ENCODE measurements around the gene PLCB1.
"Not testable (repeated sequence)": the region's sequence is repeated elsewhere in the genome, so short reads cannot be mapped to it uniquely, and the experiment has no call there.

Gene PLCB1

DNA sequence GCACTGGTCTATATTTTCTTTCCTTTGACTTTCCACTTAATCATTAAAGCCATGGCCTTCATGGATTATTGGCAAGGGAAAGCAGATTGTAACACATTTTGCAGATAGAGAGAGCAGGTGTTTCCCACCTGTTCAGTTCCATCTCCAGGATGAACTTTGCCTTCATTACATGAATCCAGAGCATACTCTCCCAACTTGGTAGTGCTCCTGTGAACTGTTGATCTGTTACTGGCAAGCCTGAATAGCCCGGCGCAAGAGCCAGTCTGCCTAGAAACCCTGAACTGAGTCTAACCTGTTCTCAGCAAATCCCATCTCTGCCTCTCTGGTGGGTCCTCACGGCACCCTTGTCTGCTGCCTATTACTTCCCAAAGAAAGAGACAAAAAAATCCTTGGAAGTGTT is 210.3 kb downstream of the PLCB1 start:
- no peak for DNase-seq

DNA sequence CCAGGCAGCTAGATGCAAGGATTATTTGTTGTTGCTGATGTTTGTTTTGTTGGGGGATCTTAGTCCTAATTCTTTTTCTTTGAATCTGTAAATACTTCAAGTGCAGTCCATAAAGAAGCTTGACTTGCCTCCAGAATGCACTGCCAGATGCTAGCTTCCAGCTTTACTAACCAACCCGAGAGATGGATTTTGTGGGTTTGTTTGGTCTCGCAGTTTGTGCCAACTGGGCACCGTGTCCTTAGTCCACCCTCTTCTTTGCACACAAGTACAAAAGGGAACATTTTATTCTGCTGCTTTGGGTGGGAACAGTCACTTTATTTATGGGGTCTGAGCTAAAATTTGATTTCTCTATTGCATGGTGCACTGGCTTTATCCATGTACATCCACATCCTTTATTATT is 212.0 kb downstream of the PLCB1 start:
- DNase-seq, result no peak

DNA sequence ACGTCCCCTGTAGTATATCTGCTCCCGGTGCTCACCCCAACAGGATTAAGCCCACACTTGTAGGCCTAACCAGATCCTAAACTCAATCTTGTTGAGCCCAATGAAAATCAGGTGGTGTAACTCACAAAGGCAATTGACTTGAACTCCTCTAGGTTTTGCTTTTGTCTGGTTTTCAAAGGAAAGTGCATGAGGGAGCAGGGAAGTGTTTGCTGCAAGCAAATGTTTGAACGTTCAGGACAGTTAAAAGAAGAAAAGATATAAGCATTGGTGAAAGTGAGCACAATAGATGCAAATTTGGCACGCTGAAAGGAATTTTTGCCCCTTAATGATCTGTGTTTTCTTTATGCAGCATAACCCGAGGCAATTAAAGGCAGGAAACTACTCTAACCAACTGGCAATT is 212.6 kb downstream of the PLCB1 start:
- no peak for DNase-seq

DNA sequence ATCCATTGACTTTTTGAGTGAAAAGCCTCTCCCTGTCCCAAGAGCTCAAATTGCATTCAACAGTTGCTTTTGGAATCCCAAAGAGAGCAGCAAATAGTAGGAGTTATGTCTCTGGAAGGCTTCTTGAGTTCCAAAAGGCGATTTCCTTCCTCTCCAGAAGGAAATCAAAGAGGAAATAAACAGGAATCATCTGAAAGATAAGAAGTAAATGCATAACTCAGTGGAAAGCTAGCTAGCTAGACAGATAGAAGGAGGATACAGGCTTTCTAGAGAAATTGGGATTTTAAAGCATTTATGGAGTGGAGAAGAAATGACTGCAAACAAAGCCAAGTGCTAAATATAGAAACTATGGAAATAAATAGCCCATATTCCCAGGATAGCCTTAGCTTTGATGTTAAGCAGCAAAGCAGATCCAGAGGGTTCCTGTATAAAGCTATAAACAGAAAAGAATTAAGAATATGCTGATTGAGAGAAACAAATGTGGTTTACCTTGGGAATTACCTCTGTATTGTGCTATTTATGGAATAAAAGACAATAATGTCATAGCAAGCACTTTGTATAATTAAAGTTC is 214.7 kb downstream of the PLCB1 start:
- no peak for DNase-seq

- DNase-seq, result not testable (repeated sequence)
Measured at GRCh38 chr20:8350225-8350624, 218.2 kb downstream of the PLCB1 start.

GRCh38 chr20:8352486-8352885 is 220.4 kb downstream of the PLCB1 start:
- no peak for DNase-seq

DNA sequence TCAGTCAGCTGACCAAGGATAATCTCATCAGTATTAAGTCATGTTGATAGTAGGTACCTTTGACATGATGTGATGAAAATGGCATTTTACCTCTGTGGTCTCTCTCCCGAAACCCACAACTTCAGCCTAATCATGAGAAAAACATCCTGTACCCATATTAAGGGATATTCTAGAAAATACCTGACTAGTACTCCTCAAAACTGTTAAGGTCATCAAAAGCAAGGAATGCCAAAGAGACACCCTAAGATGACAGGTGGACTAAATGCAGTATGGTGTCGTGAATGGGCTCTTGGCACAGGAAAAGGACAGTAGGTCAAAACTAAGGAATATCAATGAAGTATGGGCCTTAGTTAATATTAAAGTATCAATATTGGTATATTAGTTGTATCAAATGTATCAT is 221.4 kb downstream of the PLCB1 start:
- no peak for DNase-seq

DNA sequence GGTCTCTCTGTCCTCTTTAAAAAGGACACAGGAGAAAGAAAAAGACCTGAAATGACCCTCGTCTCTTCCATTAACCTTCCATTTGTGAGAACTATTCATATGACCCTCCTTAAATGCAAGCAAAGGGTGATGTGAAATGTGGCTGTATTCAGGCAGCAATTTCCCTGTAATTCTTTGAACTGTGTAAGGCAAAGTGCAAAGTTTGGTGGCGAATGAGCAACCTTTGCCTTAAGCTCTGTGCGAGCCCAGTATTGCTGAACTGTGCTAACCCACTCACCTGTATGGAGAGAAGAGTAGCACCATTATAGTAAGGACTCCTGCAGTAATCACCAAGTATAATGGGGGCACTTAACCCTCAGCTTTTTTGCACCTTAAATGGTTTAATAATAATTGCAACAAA is 223.4 kb downstream of the PLCB1 start:
- DNase-seq, result no peak

- no peak for DNase-seq
Measured at GRCh38 chr20:8356806-8357205, 224.7 kb downstream of the PLCB1 start.

- DNase-seq, result no peak
Measured at GRCh38 chr20:8357703-8358102, 225.6 kb downstream of the PLCB1 start.

DNA sequence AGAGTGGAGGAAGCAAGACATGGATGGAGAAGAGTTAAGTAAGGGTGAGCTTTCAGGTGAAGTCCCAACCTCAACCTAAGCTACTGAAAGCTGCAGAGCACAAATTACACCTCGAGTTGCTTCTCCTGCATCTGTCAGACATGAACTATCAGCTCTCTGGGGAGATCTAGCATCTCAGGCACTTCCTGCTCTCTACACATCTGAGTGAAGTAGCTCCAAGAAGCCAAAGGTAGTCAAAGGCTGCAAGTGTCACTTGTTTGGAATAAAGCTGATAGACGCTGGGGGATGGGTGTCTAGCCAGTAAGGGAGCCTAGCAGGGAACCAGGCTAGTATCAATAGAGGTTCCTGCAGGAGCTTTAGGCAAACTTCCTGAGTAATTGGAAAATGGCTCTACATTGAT is 228.0 kb downstream of the PLCB1 start:
- DNase-seq, result no peak

DNA sequence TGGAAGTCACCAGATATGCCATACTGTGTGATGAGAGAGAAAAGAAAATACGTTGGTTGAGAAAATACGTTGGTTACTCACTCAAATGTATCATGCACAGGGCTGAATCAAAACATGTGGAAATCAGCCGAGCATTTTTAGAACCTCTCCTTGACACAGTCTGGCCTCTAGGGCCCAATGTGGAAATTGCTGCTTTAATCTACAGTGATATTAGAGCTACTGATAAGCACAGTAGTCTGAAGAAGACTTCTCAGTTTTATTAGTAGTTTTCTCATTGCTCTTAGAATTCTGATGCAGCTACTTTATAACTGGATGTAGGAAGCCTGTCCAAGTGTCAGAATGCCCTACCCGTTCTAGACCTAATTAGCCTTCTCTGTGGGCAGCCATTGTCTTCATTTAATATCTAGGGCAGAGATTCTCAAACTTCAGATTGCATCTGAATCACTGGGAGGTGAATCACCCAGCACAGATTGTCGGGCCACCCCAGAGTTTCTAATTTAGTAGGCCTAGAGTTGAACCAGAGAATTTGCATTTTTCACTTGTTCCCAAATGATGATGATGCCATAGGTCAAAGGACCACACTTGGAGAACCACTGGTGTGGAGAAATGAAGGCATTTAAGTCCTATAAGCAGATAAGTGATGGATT is 229.1 kb downstream of the PLCB1 start:
- DNase-seq, result no peak

GRCh38 chr20:8361779-8362178 is 229.7 kb downstream of the PLCB1 start:
- no peak for DNase-seq

GRCh38 chr20:8362457-8362856 is 230.4 kb downstream of the PLCB1 start:
- DNase-seq, result no peak

GRCh38 chr20:8363970-8364733 is 232.1 kb downstream of the PLCB1 start:
- DNase-seq, result no peak

GRCh38 chr20:8364734-8365078 is 232.6 kb downstream of the PLCB1 start:
- no peak for DNase-seq

- no peak for DNase-seq
Measured at GRCh38 chr20:8365634-8366033, 233.6 kb downstream of the PLCB1 start.

DNA sequence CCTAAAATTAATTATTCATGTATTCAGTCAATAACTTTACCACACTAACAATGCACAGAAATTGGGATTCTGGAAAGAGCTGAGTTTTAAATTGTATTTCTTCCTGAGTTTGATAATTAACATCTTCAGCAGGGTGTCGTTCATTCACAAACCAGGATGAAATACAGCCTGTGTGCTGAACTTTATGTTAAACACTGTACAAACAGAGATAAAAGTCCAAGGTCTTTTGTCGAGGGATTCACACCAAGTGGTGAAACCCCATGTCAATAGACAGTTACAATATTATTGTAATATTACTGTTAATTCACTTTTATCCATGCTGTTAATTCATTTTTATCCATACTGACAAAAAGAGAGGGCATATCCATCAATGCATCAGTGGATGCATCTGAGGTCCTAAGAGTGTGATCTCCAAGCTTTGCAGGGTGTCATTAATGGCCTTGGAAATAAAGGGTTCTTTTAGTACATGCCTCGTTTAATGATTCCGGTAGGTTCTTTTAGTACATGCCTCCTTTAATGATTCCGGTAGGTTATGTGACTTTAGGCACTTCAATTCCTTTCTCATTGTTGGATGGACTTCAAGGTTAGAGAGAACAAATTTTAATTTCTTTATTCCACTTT is 234.3 kb downstream of the PLCB1 start:
- DNase-seq, result no peak

DNA sequence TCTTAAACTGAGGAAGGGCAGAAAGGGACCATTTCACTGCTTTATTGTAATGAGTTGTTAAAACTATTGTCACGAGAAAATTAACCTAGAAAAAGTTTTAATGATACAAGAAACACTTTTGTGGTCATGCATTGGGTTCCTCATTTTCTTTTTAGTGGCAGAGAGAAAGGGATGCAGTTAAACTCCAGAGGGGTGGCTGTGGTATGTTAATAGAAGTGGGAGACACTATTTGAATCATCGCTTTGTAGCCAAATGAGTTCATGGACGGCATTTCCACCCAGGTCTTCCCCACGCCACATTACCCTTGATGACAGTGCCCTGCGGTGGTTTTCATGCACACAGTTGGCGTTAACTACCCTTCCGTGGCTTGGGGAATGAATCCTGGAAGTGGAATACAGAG is 235.6 kb downstream of the PLCB1 start:
- DNase-seq, result no peak

GRCh38 chr20:8368670-8369069 is 236.6 kb downstream of the PLCB1 start:
- no peak for DNase-seq

DNA sequence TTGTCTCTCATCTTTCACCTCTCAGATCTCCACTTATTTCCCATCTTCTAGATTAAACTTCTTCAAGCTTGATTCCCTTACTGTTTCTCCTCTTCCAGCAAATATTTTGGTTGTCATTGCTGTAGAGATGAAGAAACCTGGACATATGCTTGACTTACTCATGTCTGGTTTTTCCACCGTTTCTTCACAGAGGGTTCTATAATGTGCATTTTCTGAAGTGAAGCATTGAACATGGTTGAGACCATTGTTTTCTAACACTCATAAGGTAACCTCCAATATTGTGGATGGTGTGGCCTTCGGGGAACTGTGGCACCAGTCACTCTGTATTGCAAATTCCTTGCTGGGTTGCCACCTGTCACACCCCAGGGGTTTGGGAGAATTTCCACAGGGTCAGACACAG is 237.2 kb downstream of the PLCB1 start:
- no peak for DNase-seq

- DNase-seq, result no peak
Measured at GRCh38 chr20:8370774-8371173, 238.7 kb downstream of the PLCB1 start.

- no peak for DNase-seq
Measured at GRCh38 chr20:8372824-8373380, 240.8 kb downstream of the PLCB1 start.

GRCh38 chr20:8373579-8373978 is 241.5 kb downstream of the PLCB1 start:
- DNase-seq, result no peak

Measured in NCI-H524 treated with DMSO at 0.1 percent for 48 hours (cell line).